SH-SY5Y (cell line): ENCODE measurements around the gene NAA40.

ENCODE experiments used
- GATA2 ChIP-seq: IDR thresholded peaks from 2 replicates; pipeline ENCODE4 v1.6.1; 2011; ENCODE audit warnings: mild to moderate bottlenecking, low read depth, low read length
- GATA3 ChIP-seq: IDR thresholded peaks from 2 replicates; pipeline ENCODE4 v1.6.1; 2011; ENCODE audit warnings: low read depth, mild to moderate bottlenecking, low read length, moderate library complexity

GRCh38 chr11:63931045-63931444, 7.8 kb upstream of the NAA40 start:
- TF ChIP-seq GATA2 (no peak), GATA3 (no peak)
